RWPE2 (cell line): ENCODE measurements around the gene CUL9.

Source experiments
- ATAC-seq: fragments of 200-7000 bp; cut with Tn5 transposase; 3 replicates; pipeline ENCODE4 v1.9.1; 2021; ENCODE audit warnings: low read depth
- DNase-seq: peaks from one replicate; pipeline ENCODE4 v3.0.0-alpha.2; 2020; ENCODE audit warnings: low spot score
- H3K27ac ChIP-seq: fragments of 450-650 bp; 2 replicates; pipeline ENCODE4 v1.5.1; 2017; ENCODE audit warnings: mild to moderate bottlenecking; ENCODE audit not compliant: poor library complexity, severe bottlenecking
- H3K27me3 ChIP-seq: fragments of 250-450 bp; sonication (Bioruptor Pico); 2 replicates; pipeline ENCODE4 v1.5.1; 2021; ENCODE audit warnings: mild to moderate bottlenecking, moderate library complexity; ENCODE audit not compliant: insufficient read depth, poor library complexity, severe bottlenecking
- H3K36me3 ChIP-seq: fragments of 250-450 bp; sonication (Bioruptor Pico); 2 replicates; pipeline ENCODE4 v1.5.1; 2020; ENCODE audit warnings: low read depth, mild to moderate bottlenecking, moderate library complexity
- H3K4me1 ChIP-seq: fragments of 250-450 bp; sonication (Bioruptor Pico); 2 replicates; pipeline ENCODE4 v1.5.1; 2021; ENCODE audit warnings: mild to moderate bottlenecking, moderate library complexity; ENCODE audit not compliant: insufficient read depth, poor library complexity, severe bottlenecking
- H3K4me3 ChIP-seq: fragments of 250-450 bp; sonication (Bioruptor Pico); 2 replicates; pipeline ENCODE4 v1.5.1; 2021; ENCODE audit warnings: mild to moderate bottlenecking, moderate library complexity; ENCODE audit not compliant: severe bottlenecking
- H3K9me3 ChIP-seq: fragments of 250-450 bp; sonication (Bioruptor Pico); 2 replicates; pipeline ENCODE4 v1.5.1; 2021; ENCODE audit warnings: mild to moderate bottlenecking, moderate library complexity; ENCODE audit not compliant: severe bottlenecking
- CTCF ChIP-seq: fragments of 450-650 bp; IDR thresholded peaks from one replicate; pipeline ENCODE4 v1.5.1; 2017; ENCODE audit warnings: mild to moderate bottlenecking, moderate library complexity; ENCODE audit not compliant: poor library complexity, severe bottlenecking

CUL9 gene

GRCh38 chr6:43223175-43223574 is 41.2 kb downstream of the CUL9 start:
- DNase-seq (peak; percentile 59), ATAC-seq (no peak)
- TF ChIP-seq CTCF, result no peak
- Histone ChIP-seq H3K4me1 (no peaks in the 10 kb centered on the region), H3K9me3 (no peaks in the 10 kb centered on the region), H3K36me3 (peaks cover 10% of the 10 kb centered on the region; the same call in 1 of the 2 replicates), H3K4me3 (no peak overlapping the region), H3K27ac (no peak overlapping the region), H3K27me3 (no peaks in the 10 kb centered on the region)

DNA sequence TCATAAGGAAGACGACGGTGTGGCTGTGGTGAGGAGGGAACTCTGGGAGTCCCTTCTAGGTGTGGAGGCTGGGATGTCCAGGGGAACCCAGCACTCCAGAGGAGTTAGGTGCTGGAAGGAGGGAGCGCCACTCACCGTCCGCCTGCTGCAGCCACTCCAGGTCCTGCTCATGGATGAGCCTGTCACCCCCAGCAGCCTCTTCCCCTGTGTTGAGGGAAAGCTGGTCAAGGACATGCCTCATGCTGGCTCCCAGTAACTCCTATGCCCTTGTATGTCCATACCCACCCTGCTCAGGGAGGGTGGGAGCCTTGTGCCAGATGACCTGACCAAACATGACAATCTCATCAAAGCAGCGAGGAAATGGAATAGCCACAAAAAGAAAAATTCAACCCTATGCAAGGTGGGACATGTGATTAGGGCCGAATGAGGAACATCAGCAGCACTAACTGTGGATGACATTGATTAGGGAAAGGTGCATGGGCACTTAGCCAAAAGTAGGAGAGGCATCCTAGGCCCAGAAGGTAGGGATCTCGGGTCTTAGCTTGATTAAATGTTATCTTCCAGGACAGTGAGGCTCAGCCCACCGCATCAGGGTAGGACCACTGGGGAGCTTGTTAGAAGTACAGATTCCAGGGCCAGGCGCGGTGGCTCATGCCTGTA is 44.3 kb downstream of the CUL9 start:
- peak; percentile 28 for DNase-seq
- Histone ChIP-seq H3K36me3 (peaks cover 10% of the 10 kb centered on the region; the same call in 1 of the 2 replicates), H3K27ac (no peak overlapping the region), H3K9me3 (no peaks in the 10 kb centered on the region), H3K27me3 (no peaks in the 10 kb centered on the region), H3K4me3 (no peak overlapping the region), H3K4me1 (no peaks in the 10 kb centered on the region)
- no peak for ATAC-seq
- TF ChIP-seq CTCF, result no peak

GRCh38 chr6:43228951-43229802 is 47.2 kb downstream of the CUL9 start, which contains the start of gene DNPH1:
TSS of gene DNPH1 (minus strand) at chr6:43229481. CDS start at chr6:43229456, 25 bp downstream.
- DNase-seq (peak; percentile 73), ATAC-seq (peak; percentile 92)
- no peaks in the 10 kb centered on the region for H3K9me3 ChIP-seq
- peak; percentile 94 for TF ChIP-seq CTCF
- H3K27me3 ChIP-seq, result no peaks in the 10 kb centered on the region
- no peaks in the 10 kb centered on the region for H3K4me1 ChIP-seq
- H3K36me3 ChIP-seq, result peaks cover 3% of the 10 kb centered on the region; the same call in 1 of the 2 replicates
- peak within 1 kb of the TSS; percentile 65 for H3K4me3 ChIP-seq
- peak within 1 kb of the TSS; percentile 22 for H3K27ac ChIP-seq

GRCh38 chr6:43229803-43230620 is 48.0 kb downstream of the CUL9 start:
- ATAC-seq, result no peak
- peak; percentile 20 for DNase-seq
- H3K4me1 ChIP-seq, result no peaks in the 10 kb centered on the region
- H3K27me3 ChIP-seq, result no peaks in the 10 kb centered on the region
- no peaks in the 10 kb centered on the region for H3K36me3 ChIP-seq
- H3K27ac ChIP-seq, result no peak overlapping the region
- no peak for TF ChIP-seq CTCF
- H3K9me3 ChIP-seq, result no peaks in the 10 kb centered on the region
- no peak overlapping the region for H3K4me3 ChIP-seq
